Keratinocyte (primary cell): ENCODE data around the gene DEFB108B.
"Not testable (repeated sequence)": the region's sequence is repeated elsewhere in the genome, so short reads cannot be mapped to it uniquely, and the experiment has no call there.

Experiments
- CTCF ChIP-seq, 3 experiments: IDR thresholded peaks in 1 of 3; conservative IDR thresholded peaks in 1 of 3; optimal IDR thresholded peaks in 1 of 3; 2 replicates in 2 of 3; 3 replicates in 1 of 3; pipeline versions ENCODE3 to v1.5.1; 2011; ENCODE audit warnings: low read length in 3 of 3, mild to moderate bottlenecking in 3 of 3, moderate library complexity in 2 of 3, control low read depth in 1 of 3, inconsistent platforms in 1 of 3; ENCODE audit not compliant: insufficient read depth in 2 of 3; ENCODE audit errors: extremely low read depth in 1 of 3
- EZH2 ChIP-seq: IDR thresholded peaks from one replicate; pipeline ENCODE4 v1.6.1; 2012; ENCODE audit warnings: inconsistent platforms, mild to moderate bottlenecking, low read length, moderate library complexity

GRCh38 chr11:71855880-71856279 lies 22.9 kb downstream of the DEFB108B start:
- not testable (repeated sequence) for TF ChIP-seq EZH2; CTCF (optimal IDR thresholded peaks at IDR 0.05 in 1 of 3, IDR thresholded peaks at IDR 0.05 in 1 of 3, conservative IDR thresholded peaks at IDR 0.05 in 1 of 3; ENCODE audit: extremely low read depth in 1 of 3, insufficient read depth in 2 of 3, low read length in 3 of 3)
